Lung microvascular endothelial cell (primary cell): ENCODE data around the gene ORMDL2. TPM values are rescaled to one million over a fixed set of nuclear protein-coding genes. Genes with fewer than 3 reads are reported as not detected.

ENCODE experiments used
- DNase-seq, 2 donors: peaks; one replicate each; pipeline versions ENCODE4 v3.0.0 to v3.0.0-alpha.2; 2010; ENCODE audit warnings: low read depth in 2 of 2
- total RNA-seq: library from RNA; depleted of rRNA; stranded (reverse); fragments of >200 nt; gene quantifications from 2 replicates; pipeline ENCODE4 v1.2.1, GENCODE V29; 2014

Gene ORMDL2, protein sequence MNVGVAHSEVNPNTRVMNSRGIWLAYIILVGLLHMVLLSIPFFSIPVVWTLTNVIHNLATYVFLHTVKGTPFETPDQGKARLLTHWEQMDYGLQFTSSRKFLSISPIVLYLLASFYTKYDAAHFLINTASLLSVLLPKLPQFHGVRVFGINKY
- 22.7 and 30.6 TPM in 2 replicates for total RNA-seq

DNA sequence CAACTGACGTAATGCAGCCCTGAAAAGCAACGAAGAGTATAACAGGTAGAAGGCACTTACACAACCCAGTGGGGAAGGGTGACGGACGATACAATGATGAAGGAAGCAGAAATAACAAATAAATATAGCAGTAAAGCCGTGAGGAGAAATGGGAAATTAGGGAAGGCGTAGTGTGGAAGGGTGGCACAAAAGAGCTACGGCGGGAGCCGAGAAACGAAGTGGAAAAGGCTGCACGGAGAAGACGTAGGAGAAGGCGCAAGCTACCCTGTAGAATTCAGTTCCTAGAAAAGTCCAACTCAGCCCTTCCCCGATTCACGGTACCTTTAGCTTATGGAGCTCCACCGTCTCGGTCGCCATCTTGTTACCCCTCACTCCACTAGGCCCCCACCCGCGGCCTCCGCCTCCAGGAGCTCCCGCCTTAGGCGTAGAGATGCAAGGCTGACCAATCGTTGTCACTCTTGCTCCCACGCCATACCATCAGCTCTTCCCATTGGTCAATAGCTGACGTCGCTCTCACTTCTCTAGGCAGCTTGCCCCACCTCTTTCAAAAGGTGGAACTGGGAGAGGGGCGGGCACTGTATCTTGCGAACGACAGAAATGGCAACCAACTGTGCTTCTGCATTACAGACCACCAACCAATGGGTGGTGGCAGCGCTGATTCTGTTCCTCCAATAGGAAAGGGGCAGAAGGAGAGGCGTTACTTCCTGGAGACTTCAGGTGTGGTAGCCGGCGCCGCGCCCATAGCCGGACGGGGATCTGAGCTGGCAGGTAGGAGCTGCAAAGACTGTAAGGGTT lies at the start of gene ORMDL2, which contains the start of gene SARNP:
ORMDL2 (plus strand) TSS at position 697 of the 795 bp plus-strand sequence. CDS start 959 bp downstream, outside the sequence.
SARNP (minus strand) TSS at position 380 of the 795 bp plus-strand sequence; CDS start at position 357, 23 bp downstream.
- DNase-seq = peak; percentile 100

DNA sequence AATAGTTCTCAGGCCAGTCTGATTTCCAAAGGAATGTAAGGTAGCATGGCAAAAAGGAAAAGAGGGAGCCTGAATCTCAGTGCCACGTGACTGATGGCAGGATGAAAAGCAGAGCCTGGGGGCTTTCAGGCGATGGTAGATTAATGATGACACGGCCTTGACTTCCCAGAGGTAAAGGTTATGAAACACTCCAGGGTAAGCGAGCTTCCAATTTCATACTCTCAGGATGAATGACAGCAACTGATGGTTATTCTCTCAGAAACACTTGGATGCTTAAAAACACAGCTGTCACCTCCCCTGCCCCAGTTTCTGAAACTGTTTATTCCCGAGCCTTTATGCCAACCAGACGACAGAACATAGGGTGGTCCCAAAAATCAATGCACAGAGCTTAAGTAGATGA lies 46.1 kb upstream of the ORMDL2 start:
- no peak for DNase-seq

- no peak for DNase-seq
These were observed 40.0 kb upstream of the ORMDL2 start for GRCh38 chr12:55777856-55778255.

DNA sequence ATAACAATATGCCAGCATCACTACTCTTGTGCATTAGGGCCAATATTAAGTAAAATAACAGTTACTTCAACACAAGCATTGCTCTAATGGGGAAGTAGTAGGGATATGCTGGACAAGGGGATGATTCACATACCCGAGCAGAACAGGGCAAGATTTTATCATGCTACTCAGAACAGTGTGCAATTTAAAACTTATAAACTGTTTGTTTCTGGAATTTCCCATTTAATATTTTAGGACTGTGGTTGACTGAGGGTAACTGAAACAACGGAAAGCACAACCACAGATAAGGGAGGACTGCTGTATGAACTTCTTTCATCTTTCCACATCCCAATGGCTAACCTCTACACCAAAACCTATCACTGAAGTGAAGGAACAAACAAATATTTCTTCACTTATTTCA lies 37.2 kb upstream of the ORMDL2 start:
- peak in 1 of 2 donors; percentile 4 for DNase-seq

- DNase-seq = no peak
These were observed 29.3 kb upstream of the ORMDL2 start for GRCh38 chr12:55788546-55788945.

- no peak for DNase-seq
These were observed 28.7 kb upstream of the ORMDL2 start for GRCh38 chr12:55789171-55789570.

GRCh38 chr12:55789893-55790292 lies 27.9 kb upstream of the ORMDL2 start:
- no peak for DNase-seq

GRCh38 chr12:55795950-55796349 lies 21.9 kb upstream of the ORMDL2 start:
- DNase-seq = no peak

- peak; percentile 62 to 73 for DNase-seq
These were observed 20.8 kb upstream of the ORMDL2 start for GRCh38 chr12:55797068-55797467.

GRCh38 chr12:55797550-55797949 lies 20.3 kb upstream of the ORMDL2 start:
- DNase-seq = no peak

GRCh38 chr12:55806982-55807381 lies 10.9 kb upstream of the ORMDL2 start:
- no peak for DNase-seq

DNA sequence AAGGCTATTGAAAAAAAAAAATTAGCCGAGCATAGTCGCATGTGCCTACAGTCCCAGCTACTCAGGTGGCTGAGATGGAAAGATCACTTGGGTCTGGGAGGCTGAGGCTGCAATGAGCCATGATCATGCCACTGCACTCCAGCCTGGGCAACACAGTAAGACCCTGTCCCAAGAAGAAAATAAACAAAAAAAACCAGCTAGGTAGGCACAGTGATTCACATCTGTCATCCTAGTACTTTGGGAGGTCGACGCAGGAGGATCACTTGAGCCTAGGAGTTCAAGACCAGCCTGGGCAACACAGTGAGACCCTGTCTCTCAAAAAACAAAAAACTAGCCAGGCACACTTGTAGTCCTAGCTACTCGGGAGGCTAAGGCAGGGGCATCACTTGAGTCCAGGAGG lies 8.6 kb upstream of the ORMDL2 start:
- no peak for DNase-seq

GRCh38 chr12:55812088-55812487 lies 5.8 kb upstream of the ORMDL2 start:
- DNase-seq = no peak

DNA sequence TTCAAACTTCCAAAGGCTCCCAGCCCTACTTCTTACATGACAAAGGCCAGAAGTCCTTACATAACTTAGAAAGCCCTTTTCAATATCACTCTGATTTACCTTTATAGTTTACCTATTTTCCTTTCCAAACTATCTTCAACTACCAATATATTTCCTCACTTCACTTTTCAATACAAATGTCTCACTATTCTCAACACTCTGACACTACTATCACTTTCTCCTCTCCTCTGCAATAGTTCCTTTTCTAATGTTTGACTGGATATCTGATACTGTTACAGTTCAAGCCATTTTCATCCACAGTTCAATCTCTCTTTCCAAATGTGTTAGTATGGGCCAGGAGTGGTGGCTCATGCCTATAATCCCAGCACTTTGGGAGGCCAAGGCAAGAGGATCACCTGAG lies 3.6 kb upstream of the ORMDL2 start:
- DNase-seq = no peak

- no peak for DNase-seq
These were observed 2.4 kb upstream of the ORMDL2 start for GRCh38 chr12:55815473-55815872.

GRCh38 chr12:55816881-55817344 lies 928 bp upstream of the ORMDL2 start:
- peak; percentile 7 to 62 for DNase-seq

- no peak for DNase-seq
These were observed 393 bp downstream of the ORMDL2 start for GRCh38 chr12:55818140-55818728.

DNA sequence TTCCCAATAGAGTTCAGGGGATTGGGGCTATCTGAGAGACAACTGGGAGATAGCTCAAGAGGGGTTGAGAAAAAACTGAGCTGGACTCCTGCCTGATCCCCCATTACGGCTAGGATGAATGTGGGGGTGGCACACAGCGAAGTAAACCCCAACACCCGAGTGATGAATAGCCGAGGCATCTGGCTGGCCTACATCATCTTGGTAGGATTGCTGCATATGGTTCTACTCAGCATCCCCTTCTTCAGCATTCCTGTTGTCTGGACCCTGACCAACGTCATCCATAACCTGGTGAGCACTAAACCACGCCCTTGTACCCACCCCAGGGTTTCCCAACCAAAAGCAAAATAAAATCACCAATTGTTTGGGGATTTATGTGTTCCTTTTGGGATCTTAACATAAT lies 1.0 kb downstream of the ORMDL2 start:
- DNase-seq = no peak

GRCh38 chr12:55820679-55821078 lies 2.8 kb downstream of the ORMDL2 start:
- peak; percentile 37 to 53 for DNase-seq

- peak in 1 of 2 donors; percentile 21 for DNase-seq
These were observed 4.4 kb downstream of the ORMDL2 start for GRCh38 chr12:55822228-55822627.

DNA sequence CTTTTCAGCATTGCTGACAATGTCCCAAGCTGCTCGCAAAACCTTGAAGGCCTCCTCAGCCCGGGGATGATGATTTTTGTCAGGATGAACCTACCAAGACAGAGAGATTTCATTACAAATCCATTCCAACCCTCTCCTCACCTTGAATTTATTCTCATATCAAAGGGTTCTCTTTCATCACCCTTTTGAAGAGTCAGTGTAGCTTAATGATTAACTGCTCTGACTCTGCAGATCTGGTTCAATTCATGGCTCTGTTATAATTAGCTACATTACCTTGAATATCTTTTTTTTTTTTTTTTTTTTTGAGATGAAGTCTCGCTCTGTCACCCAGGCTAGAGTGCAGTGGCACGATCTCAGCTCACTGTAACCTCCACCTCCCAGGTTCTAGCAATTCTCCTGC lies 5.6 kb downstream of the ORMDL2 start:
- no peak for DNase-seq

DNA sequence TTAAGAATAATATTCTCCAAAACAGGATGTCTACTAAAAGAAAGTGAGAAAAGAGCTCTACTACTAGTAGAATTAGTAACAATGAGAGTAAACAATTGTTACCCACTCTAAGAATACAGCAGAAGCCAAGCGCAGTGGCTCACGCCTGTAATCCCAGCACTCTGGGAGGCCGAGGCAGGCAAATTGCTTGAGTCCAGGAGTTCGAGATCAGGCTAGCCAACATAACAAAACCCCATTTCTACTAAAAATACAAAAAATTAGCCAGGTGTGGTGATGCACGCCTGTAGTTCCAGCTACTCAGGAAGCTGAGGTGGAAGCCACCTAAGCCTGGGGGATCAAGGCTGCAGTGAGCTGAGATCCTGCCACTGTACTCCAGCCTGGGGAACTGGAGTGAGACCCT lies 6.9 kb downstream of the ORMDL2 start:
- no peak for DNase-seq

GRCh38 chr12:55827806-55828205 lies 10.0 kb downstream of the ORMDL2 start:
- DNase-seq = no peak
